Activated naive CD4-positive, alpha-beta T cell (primary cell): ENCODE results near the gene MAGI1.

Experiments used
- DNase-seq, 4 experiments: peaks; one replicate each; lab custom pipeline; 2025; lab: John Stamatoyannopoulos, UW

The MAGI1 gene

GRCh38 chr3:65793495-65794200 is 245.1 kb downstream of the MAGI1 start:
- no peak for DNase-seq

DNA sequence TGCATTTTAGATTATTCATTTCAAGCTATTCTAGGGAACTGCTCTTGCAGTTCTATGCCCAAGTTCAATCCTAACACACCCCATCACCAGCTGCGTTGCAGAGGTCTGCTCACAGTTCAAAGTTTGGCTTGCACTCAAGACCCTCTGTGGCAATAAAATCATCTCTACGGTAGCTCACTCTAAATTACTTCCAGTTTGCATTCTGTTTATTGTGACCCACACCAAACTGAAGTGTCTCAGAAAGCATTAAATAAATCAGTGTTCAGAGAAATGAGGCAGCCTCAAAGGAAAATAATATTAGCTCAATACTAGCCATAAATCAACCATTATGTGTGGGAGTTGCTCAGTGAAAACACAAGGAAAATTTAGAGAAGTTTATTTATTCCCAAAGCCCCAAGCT is 250.3 kb downstream of the MAGI1 start:
- no peak for DNase-seq

GRCh38 chr3:65787827-65788226 is 250.9 kb downstream of the MAGI1 start:
- DNase-seq = no peak

- no peak for DNase-seq
Measured at GRCh38 chr3:65787340-65787739, 251.4 kb downstream of the MAGI1 start.

GRCh38 chr3:65786890-65787289 is 251.8 kb downstream of the MAGI1 start:
- no peak for DNase-seq

DNA sequence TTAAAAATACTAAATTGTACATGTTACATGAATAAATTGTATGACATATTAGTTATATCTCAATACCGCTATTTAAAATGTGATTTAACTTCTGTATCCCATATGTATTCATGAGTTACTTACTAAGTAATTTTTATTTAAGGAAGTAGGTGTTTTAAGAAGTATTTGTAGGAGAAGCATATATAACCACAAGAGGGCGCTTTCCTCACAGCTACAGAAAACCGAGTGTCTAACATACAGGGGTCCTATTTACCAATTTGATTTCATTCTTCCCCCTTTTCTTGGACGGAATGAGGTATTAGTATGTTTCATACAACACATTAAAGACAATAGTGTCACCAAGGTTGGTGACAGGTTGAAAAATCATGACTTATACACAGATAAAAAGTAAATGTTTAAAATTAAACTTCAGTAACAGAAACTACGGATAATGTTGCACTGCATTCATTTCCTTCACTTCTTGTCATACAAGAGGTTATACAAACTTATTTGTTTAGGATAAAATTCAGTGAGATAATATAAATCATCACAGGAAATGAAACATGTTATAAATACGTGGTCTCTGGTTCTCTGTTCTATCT is 253.6 kb downstream of the MAGI1 start:
- DNase-seq = no peak

GRCh38 chr3:65783117-65783516 is 255.6 kb downstream of the MAGI1 start:
- no peak for DNase-seq

GRCh38 chr3:65781594-65781993 is 257.1 kb downstream of the MAGI1 start:
- DNase-seq = no peak

DNA sequence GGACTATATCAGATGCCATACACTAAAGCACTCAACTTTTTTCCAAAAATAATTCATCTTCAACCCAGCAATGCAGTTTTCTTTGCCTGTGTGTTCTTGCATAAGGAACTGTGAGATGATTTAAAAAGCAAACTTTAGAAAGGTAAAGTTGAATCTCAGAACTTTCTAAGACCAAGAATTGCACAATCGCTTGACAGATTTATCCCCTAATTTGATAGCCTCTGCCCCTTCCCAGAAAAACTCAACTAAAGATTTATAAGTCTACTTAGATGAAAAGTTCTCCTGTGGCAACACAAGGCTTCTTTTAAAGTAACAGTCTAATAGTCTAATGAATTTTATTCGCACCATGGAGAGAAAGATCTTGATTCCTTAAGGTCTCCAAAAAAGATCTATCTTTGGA is 259.3 kb downstream of the MAGI1 start:
- no peak for DNase-seq

DNA sequence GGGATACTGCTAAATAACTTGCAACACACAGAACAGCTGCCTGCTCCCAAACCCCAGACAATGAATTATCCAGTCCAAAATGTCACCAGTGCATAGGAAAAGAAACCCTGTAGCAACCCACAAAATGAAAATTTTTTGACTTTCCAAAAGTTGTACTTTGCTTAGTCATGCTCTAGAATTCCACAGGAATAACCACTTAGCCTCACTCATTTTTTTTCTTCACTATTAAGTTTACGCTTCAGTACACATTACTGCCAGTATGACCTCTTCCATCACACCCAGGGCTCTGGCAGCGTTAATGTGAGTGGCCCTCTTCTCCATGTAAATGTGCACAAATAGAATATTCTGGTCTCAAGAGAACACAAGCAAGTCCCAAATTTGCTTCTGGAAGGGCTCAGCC is 259.8 kb downstream of the MAGI1 start:
- no peak for DNase-seq

DNA sequence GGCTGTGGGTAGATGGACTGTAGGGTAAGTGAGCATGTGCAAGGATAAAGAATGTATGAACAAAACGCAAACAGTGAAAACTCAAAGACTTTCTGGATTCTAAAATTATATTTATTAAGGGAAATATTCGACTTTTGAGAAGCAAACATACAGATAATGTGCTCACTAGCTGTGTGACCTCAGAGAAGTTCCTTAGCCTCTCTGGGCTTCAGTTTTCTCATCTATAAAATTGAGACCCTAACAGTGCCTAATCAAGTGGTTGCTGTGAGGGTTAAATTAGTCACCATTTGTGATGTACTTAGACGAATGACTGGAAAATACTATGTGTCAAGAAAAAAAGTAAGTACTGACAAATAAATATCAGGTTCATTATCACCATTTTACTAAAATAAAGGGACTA is 261.7 kb downstream of the MAGI1 start:
- DNase-seq = no peak

GRCh38 chr3:65776494-65776893 is 262.2 kb downstream of the MAGI1 start:
- DNase-seq = no peak

DNA sequence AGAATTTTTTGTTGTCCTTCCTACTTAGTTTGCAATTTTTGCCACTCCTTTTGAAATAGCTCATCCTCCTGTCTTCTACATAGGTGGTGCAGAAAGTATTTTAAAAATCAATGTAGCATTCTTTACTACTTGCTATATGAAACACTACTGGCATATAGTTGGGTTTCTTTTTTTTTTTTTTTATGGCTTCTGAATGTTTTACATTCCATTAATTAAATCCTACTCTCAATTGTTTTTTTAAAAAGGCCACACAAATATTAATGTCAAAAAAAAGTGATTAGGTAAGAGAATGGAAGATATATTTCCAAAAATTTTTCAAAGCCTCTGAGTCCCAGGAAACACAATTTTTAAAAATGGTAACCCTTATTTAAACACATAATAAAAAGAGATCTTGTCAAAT is 262.6 kb downstream of the MAGI1 start:
- no peak for DNase-seq

GRCh38 chr3:65772758-65773157 is 266.0 kb downstream of the MAGI1 start:
- DNase-seq = no peak

- DNase-seq = no peak
Measured at GRCh38 chr3:65767551-65767950, 271.2 kb downstream of the MAGI1 start.

DNA sequence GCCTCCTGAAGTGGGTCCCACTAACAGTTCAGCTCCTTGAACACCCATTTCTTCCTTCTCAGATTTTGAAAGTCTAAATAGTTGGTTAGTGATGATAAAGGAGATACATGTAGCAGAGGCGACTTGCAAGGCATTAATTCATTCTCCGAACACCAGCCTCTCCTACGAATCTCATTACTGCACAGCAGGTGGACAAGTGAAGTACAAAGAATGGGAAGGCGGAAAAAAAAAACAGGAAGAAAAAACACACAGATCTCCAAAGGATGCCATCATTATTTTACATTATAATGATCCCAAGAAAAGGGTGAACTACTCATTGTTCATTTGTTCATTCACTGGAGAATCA is 276.5 kb downstream of the MAGI1 start:
- DNase-seq = no peak

GRCh38 chr3:65761446-65762234 is 277.1 kb downstream of the MAGI1 start:
- no peak for DNase-seq

DNA sequence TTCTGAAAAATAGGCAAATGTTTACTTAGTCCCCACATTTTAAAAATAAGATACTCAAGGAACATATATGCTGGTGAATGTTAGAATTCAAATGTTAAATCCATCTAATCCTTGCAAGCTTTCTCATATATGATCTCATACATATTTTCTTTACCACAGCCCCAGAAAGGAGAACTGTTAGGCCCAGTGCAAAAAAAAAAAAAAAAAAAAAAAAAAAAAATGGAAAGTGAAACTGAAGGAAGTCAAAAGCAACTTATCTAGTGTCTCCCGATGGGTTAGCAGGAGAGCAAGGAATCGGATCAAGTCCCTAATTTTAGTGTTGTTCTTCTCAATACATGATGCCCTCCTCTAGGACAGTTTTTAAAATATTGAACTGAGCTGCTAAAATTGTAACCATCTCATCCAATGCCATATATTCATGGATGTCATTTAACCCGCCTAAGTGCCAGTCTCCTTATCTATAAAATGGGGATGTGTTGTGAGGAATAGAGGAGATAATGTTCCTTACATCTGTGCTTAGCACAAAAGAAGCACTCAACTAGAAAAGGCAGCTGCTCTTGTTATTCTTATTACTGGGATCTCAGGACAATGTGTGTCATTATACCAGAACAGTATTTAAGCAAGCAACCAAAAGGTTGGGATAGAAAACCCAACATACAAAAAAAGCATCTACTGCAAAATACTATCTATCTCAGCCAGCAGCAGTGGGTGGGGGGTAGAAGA is 279.7 kb downstream of the MAGI1 start:
- no peak for DNase-seq

DNA sequence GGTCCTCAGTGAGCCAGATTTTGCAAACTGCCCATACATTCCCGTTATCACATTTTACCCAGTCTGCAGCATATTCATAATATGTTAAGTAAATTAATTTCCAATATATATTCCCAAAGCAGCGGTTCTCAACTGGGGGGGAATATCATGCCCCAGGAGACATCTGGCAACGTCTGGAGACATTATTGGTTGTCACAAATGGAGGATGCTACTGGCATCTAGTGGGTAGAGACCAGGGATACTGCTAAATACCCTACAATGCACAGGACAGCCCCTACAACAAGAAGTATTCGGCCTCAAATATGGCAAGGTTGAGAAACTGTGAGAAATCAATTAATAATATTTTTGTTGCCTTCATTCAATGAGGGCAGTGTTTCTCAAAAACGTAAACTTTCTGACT is 280.3 kb downstream of the MAGI1 start:
- DNase-seq = no peak

GRCh38 chr3:65752636-65753035 is 286.1 kb downstream of the MAGI1 start:
- DNase-seq = no peak

GRCh38 chr3:65751123-65751700 is 287.5 kb downstream of the MAGI1 start:
- DNase-seq = no peak

GRCh38 chr3:65749066-65749465 is 289.7 kb downstream of the MAGI1 start:
- DNase-seq = no peak
